Globus pallidus (tissue), 1 donor: ENCODE data around the gene SLC24A3.
A peak's percentile ranks its signal among the peaks of the same experiment; 100 is the strongest.
"Not testable (repeated sequence)": the region's sequence is repeated elsewhere in the genome, so short reads cannot be mapped to it uniquely, and the experiment has no call there.

Source experiments
- DNase-seq: peaks from one replicate; pipeline ENCODE4 v3.0.0-alpha.2; 2015; ENCODE audit warnings: low spot score

Gene SLC24A3

DNA sequence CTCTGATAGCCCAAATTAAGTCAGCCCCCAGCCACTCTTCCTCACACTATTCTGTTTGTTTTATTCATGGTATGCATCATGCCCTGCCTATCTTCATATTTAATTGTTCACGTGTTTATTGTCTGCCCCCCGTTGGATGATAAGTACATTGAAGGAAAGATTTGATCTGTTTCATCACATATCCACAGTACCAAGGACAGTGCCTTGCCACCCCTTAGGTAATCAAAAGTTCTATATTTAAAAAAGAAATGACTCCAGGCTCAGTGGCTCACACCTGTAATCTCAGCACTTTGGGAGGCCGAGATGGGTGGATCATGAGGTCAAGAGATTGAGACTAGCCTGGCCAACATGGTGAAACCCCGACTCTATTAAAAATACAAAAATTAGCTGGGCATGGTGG lies 535.5 kb downstream of the SLC24A3 start:
- no peak for DNase-seq

DNA sequence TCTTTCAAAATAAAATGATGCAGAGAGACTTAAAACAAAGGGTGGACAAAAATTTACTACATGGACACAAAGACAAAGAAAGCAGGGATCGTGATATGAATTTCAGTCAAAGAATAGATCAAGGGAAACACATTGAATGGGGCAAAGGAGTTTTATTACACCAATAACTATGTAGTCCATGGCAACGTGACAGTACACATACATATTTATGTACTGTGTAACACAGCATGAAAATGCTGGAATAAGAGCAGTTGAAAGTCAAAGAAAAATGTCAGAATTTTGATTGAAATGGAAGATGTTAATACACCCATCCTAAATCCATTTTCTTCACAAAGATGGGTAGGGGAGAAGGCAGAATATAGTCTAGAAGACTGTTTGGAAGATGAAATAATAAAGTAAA lies 536.2 kb downstream of the SLC24A3 start:
- DNase-seq: no peak

- DNase-seq: no peak
Observed at GRCh38 chr20:19749618-19750071, 537.2 kb downstream of the SLC24A3 start.

DNA sequence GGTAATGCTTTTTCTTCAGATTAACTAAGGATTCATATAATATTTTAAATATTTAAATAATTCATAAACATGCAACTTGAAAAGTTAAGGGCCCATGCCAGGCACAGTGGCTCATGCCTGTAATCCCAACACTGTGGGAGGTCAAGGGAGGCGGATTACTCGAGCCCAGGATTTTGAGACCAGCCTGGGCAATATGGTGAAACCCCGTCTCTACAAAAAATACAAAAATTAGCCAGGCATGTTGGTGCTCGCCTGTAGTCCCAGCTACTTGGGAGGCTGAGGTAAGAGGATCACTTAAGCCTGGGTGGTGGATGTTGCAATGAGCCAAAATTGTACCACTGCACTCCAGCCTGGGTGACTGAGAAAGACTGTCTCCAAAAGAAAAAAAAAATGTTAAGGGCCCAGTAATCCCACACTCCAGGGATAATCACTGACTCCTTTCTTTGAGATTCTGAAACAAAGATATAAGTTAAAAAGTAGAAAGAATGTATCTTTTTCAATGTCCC lies 537.7 kb downstream of the SLC24A3 start:
- DNase-seq: no peak

- DNase-seq: no peak
Observed at GRCh38 chr20:19750907-19751636, 538.6 kb downstream of the SLC24A3 start.

DNA sequence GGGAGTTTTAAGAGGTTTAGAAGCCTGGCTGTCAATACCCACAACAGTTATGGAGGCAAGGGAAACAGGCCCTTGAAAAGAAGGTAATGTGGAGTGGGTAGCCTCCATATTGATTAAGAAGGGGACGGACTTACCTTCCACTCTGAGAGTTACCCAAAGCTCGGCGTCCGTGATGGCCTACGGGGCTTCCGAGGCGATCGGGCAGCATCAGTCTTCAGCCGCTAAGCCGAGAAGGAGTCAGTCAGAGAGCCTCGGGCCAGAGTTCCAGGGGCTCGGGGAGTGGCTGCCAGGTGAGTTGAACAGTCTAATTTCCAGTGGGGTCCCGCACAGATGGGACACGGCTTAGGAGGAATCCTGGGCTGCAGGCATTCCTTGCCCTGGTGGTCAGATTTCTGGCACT lies 541.8 kb downstream of the SLC24A3 start:
- not testable (repeated sequence) for DNase-seq

DNA sequence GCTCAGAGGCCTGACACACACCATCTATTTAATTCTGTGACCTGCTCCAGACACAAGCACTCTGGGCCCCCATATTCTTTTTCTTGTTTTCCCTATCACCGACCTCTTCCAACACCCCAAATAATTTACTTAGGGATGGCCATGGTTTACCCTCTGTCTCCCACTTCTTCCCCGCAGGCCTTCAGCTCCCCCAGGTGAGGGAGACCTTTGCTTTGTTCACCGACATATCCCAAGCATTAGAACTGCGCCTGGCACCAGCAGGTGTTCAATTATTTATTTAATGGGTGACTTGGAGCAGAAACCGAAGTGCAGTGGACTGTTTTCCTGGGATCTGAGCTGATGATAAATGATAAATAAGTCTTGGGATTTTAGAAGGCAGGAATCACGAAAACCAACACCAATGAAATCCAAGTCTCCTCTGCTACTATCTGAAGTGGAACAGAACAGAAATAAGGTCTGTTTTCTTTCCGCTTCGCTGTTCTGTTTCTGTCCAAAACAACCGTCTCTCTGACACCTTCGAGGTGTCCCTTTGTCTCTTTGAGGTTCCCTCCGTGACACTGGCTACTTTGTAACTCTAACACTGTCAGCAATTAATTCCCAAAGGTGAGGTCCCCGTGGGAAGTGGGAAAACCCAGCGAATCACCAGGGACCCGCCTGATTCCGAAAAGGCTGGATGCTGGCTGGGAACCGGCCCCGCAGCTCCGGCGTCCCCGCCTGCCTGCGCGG lies 544.5 kb downstream of the SLC24A3 start:
- DNase-seq: no peak

DNA sequence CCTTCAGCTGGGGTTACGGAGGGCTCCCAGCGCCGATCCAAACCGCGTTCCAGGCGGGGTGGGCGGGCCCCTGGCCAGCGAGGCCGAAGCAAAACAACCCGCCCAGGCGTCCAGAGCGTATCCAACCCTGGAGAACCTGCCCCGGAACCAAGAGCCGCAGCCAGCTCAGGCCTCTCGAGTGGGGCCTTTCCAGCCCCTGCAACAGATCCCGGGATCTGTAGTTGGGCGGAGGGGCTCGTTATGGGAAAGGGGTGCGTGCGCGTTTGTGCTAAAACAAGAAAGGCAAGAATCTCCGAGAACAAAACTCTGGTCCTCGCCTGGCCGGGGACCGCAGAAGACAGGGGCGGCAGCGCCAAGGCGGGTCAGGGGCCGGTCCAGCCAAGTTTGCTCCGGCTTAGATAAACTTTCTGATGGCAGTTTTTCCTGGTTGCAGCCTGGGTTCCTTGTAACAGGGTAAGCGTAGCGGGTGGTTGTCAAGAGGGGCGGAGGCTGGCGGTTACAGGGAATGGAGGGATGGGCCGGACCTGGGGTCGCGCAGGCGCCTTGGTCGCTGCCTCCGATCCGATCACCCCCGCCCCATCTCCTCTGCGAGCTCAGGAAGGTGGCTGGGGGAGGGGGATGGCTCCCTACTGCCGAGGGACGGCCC lies 545.2 kb downstream of the SLC24A3 start:
- DNase-seq: peak; percentile 84

DNA sequence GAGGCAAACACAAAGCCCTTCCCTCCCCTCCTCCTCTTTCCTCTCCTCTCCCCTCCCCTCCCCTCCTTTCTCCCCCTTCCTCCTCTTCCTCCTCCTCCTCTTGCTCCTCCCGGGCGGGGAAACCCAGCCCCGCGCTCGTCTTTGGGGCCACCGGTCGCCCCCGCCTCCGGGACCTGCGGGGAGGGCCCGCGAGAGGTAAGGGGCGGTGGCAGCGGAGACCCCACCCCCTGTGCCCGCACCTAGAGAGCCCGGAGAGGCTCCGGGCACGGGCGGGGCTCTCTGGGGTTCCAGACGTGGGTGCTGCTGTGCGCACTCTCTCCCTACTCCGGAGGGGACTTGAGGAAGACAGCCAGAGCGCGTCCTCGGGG lies 545.7 kb downstream of the SLC24A3 start, which contains the start of gene RIN2:
RIN2 (plus strand) TSS at position 126 of the 368 bp plus-strand sequence. CDS start 131,344 bp downstream, outside the sequence.
- DNase-seq: peak; percentile 48

DNA sequence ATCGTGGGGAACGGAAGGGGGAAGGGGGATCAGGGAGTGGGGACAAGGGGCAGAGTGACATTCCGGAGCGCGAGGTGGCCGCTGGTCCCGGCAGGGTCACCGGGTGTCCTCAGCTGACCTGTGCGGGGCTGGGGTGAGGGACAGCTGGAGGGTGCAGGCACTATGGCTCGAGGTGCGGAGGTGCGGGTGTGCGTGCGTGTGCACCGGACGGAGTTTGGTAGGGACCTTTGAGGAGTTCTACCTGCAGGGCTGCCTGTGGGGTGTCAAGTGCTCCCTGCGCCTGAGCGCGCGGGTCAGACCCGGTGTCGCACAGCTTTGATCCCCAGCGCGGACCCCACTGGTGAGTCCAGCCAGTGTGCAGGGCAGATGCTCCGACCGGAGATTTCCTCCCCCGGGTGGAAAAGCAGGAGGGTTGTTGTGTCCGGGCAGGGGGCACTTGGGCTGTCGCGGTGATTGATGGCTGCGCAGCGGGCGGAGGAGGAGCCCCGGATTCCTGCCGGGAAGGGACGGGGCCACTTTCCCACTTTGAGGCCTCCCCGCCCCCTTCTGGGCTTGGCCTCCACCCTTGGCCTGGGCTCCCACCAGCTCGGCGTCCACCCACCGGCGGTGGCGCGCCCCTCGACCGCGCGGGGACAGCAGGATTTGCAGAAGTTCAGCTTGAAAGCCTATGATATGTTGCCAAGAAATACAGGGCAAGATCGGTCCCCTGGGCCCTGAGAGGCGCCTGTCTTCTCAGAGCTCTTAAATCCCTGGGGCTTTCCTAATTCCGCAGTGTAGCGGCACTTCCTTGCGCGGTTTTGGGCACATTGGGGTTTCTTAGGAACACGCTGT lies 546.3 kb downstream of the SLC24A3 start:
- DNase-seq: peak; percentile 58

DNA sequence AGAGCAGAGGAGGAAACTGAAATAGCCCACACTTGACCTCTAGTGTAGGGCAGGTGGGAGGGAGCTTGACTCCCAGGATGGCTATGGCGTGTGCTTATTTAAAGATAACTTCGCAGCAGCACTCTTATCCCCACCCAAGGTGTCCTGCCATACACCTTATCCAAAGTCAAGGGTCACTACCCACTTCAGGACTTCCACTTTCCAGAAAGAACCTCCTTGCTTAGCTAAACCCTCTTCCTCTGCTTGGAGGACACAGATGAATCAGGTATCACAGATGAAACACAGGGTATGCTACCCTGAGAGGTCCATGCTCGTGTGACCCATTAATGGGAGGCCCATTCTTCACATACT lies 547.9 kb downstream of the SLC24A3 start:
- no peak for DNase-seq

GRCh38 chr20:19761326-19761725 lies 548.9 kb downstream of the SLC24A3 start:
- DNase-seq: no peak

- no peak for DNase-seq
Observed at GRCh38 chr20:19761841-19762240, 549.4 kb downstream of the SLC24A3 start.

DNA sequence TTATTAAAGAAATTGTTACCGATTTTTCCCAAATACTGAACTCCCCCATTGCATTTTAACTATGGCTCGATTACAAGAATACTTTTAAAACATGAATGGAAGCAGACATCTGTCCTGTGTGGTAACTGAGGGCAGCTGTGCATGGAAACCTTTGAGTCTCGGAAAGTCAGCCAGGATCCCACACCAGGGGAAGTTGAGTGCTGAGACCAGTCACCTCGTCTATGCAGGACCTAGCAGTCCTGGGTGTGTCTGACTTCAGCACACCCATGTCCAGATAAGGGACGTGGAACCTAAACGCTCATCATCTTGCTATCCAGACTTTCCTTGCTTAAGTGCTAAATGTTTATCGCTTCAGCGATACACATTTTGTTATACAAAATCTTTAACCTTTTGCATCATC lies 551.8 kb downstream of the SLC24A3 start:
- no peak for DNase-seq

DNA sequence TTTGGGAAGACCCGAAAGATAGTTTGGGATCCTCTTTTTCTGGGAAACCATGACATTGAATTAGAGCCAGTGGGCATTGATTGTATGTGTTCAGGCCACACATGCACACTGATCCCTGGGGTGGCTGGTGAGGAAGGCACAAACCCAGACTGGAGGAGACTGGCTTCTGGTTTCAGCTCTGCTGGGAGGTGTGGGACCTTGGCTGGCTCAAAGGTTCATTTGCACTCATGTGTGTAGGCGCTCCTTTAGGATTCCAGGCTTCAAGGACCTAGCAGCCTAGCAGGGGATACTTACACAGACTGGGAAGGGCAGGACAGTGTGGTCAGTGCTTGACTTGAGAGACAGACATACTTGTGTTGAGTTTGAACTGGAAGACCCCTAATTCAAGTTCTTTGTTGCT lies 552.8 kb downstream of the SLC24A3 start:
- no peak for DNase-seq

DNA sequence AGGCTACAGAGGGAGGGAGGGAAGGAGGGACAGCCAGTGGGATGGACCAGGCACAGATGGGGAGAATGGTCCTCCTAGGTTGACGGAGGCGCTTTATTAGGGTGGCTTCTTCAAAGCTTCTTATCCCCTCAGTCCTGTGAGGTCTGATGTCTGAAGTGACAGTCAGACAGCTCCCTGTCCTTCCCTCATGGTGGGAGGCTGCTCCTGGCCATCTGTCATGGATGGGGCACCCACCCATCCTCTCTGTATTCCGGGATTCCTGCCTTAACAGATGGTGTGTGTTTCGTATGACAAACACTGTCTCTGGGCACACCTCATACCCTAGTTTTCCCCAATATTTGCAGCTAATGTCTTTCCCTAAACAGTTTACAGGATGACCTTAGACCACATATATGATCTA lies 553.5 kb downstream of the SLC24A3 start:
- no peak for DNase-seq

DNA sequence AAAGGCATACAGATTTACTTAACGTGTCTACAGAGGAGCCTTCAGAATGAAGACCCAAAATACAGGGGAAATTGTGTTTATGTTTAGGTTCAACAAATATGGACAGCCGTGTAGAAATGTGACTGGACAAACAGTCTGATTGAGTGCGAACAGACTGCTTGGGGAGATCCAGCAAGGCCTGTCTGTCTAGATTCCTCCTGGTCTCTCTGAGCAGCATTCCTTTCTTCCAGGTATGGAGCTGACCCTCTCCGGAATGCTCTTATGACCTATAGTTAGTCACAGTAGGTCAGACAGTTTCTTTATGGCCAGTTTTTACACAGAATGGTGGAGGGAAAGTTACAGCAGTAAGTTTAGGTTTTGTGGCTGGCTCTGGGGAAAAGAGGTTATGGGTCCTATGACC lies 554.6 kb downstream of the SLC24A3 start:
- DNase-seq: no peak

GRCh38 chr20:19768325-19768842 lies 555.9 kb downstream of the SLC24A3 start:
- no peak for DNase-seq

- no peak for DNase-seq
Observed at GRCh38 chr20:19769507-19769906, 557.1 kb downstream of the SLC24A3 start.

GRCh38 chr20:19770375-19770774 lies 557.9 kb downstream of the SLC24A3 start:
- no peak for DNase-seq

- DNase-seq: no peak
Observed at GRCh38 chr20:19771031-19771430, 558.6 kb downstream of the SLC24A3 start.
